DND-41 (cell line): Measurements from ENCODE around the gene TMEM131L.

Experiments
- ATAC-seq: fragments of 200-7000 bp; cut with Tn5 transposase; 3 replicates; pipeline ENCODE4 v1.9.1; 2021; ENCODE audit warnings: low read depth; ENCODE audit not compliant: insufficient read depth
- DNase-seq: peaks from one replicate; pipeline ENCODE4 v3.0.0-alpha.2; 2020
- H2AFZ ChIP-seq: 2 replicates; pipeline ENCODE4 v1.6.0; 2012; ENCODE audit warnings: low read depth, low read length
- H3K27ac ChIP-seq: 2 replicates; pipeline ENCODE4 v1.5.1; 2012; ENCODE audit warnings: low read length, inconsistent platforms
- H3K27me3 ChIP-seq: fragments of 200-600 bp; sonication (generic); 2 replicates; pipeline ENCODE4 v1.6.0; 2012; ENCODE audit warnings: low read length, mild to moderate bottlenecking, inconsistent platforms; ENCODE audit not compliant: insufficient read depth, poor library complexity
- H3K36me3 ChIP-seq: 2 replicates; pipeline ENCODE4 v1.5.1; 2012; ENCODE audit warnings: low read length, inconsistent platforms; ENCODE audit not compliant: insufficient read depth
- H3K4me1 ChIP-seq: 2 replicates; pipeline ENCODE4 v1.5.1; 2012; ENCODE audit warnings: mild to moderate bottlenecking, low read length; ENCODE audit not compliant: insufficient read depth
- H3K4me2 ChIP-seq: 2 replicates; pipeline ENCODE4 v1.6.0; 2012; ENCODE audit warnings: mild to moderate bottlenecking, moderate library complexity, low read length, inconsistent platforms; ENCODE audit not compliant: insufficient read depth
- H3K4me3 ChIP-seq, 2 experiments: fragments of 200-600 bp in 1 of 2; shearing (Covaris generic) in 1 of 2; 2 replicates each; pipeline ENCODE4 v1.5.1; 2012 to 2016; ENCODE audit warnings: inconsistent platforms in 2 of 2, low read length in 2 of 2, mild to moderate bottlenecking in 2 of 2, low read depth in 1 of 2, moderate library complexity in 1 of 2
- H3K79me2 ChIP-seq: 2 replicates; pipeline ENCODE4 v1.6.0; 2012; ENCODE audit warnings: low read length, inconsistent platforms; ENCODE audit not compliant: insufficient read depth
- H3K9ac ChIP-seq: 2 replicates; pipeline ENCODE4 v1.6.0; 2012; ENCODE audit warnings: low read depth, mild to moderate bottlenecking, inconsistent platforms, low read length, moderate library complexity
- H3K9me3 ChIP-seq: 2 replicates; pipeline ENCODE4 v1.5.1; 2012; ENCODE audit warnings: low read length, moderate library complexity, mild to moderate bottlenecking, inconsistent platforms; ENCODE audit not compliant: insufficient read depth, severe bottlenecking
- H4K20me1 ChIP-seq: 2 replicates; pipeline ENCODE4 v1.6.0; 2012; ENCODE audit warnings: low read length; ENCODE audit not compliant: insufficient read depth
- CTCF ChIP-seq: IDR thresholded peaks from 2 replicates; pipeline ENCODE4 v1.5.1; 2012; ENCODE audit warnings: borderline replicate concordance, low read length, moderate library complexity, mild to moderate bottlenecking; ENCODE audit not compliant: poor library complexity, severe bottlenecking; ENCODE audit errors: extremely low read depth
- EZH2 ChIP-seq: IDR thresholded peaks from 3 replicates; pipeline ENCODE4 v1.6.1; 2012; ENCODE audit warnings: borderline replicate concordance, low read depth, mild to moderate bottlenecking, moderate library complexity, low read length, inconsistent platforms; ENCODE audit not compliant: severe bottlenecking

The TMEM131L gene

GRCh38 chr4:153638011-153638410 lies 171.9 kb downstream of the TMEM131L start:
- Histone ChIP-seq H3K4me1 (peaks cover 4% of the 10 kb centered on the region), H3K4me2 (no peak overlapping the region), H3K79me2 (0 out of 2 replicates have a peak, but pooled peaks cover 3% of the 10 kb centered on the region), H2AFZ (no peak overlapping the region), H3K9me3 (no peaks in the 10 kb centered on the region), H3K4me3 (no peak overlapping the region), H3K27ac (no peak overlapping the region), H3K36me3 (peaks cover 51% of the 10 kb centered on the region), H3K9ac (no peak overlapping the region), H4K20me1 (peaks cover 12% of the 10 kb centered on the region), H3K27me3 (no peaks in the 10 kb centered on the region)
- no peak for DNase-seq
- TF ChIP-seq EZH2, result no peak
- TF ChIP-seq CTCF, result no peak
- no peak for ATAC-seq

- ATAC-seq, result no peak
- TF ChIP-seq CTCF (no peak), EZH2 (no peak)
Observed at GRCh38 chr4:153638999-153639398, 172.8 kb downstream of the TMEM131L start.

GRCh38 chr4:153639833-153640802 lies 174.0 kb downstream of the TMEM131L start:
- no peak for TF ChIP-seq EZH2
- TF ChIP-seq CTCF, result no peak
- peaks cover 10% of the 10 kb centered on the region for H4K20me1 ChIP-seq
- no peak overlapping the region for H3K9ac ChIP-seq
- 0 out of 2 replicates have a peak, but pooled peaks cover 3% of the 10 kb centered on the region for H3K79me2 ChIP-seq
- H3K4me2 ChIP-seq, result no peak overlapping the region
- no peaks in the 10 kb centered on the region for H3K27me3 ChIP-seq
- DNase-seq (no peak), ATAC-seq (peak; percentile 6; the same call in 1 of the 3 replicates)
- peaks cover under 1% of the 10 kb centered on the region for H3K9me3 ChIP-seq
- peaks cover 30% of the 10 kb centered on the region for H3K36me3 ChIP-seq
- no peak overlapping the region for H2AFZ ChIP-seq
- no peak overlapping the region for H3K27ac ChIP-seq
- H3K4me3 ChIP-seq, result no peak overlapping the region
- H3K4me1 ChIP-seq, result peaks cover 11% of the 10 kb centered on the region

More at GRCh38 chr4:153638999-153639398, 172.8 kb downstream of the TMEM131L start:
- Histone ChIP-seq H3K4me2 (no peak overlapping the region), H3K36me3 (peaks cover 41% of the 10 kb centered on the region), H3K79me2 (0 out of 2 replicates have a peak, but pooled peaks cover 3% of the 10 kb centered on the region), H3K9ac (no peak overlapping the region), H4K20me1 (peaks cover 10% of the 10 kb centered on the region), H3K4me3 (no peak overlapping the region), H3K27ac (no peak overlapping the region), H2AFZ (no peak overlapping the region), H3K9me3 (no peaks in the 10 kb centered on the region), H3K27me3 (no peaks in the 10 kb centered on the region), H3K4me1 (peaks cover 11% of the 10 kb centered on the region)
- no peak for DNase-seq
